Ovary (tissue), 9 donors: ENCODE data around the gene MAPK8. TPM values are rescaled to one million over a fixed set of nuclear protein-coding genes. Genes with fewer than 3 reads are reported as not detected.
A peak's percentile ranks its signal among the peaks of the same experiment; 100 is the strongest.

Experiments
- DNase-seq, 5 donors: peaks; one replicate each; pipeline ENCODE4 v3.0.0-alpha.2; 2019 to 2020
- H3K27ac ChIP-seq, 2 donors: fragments of 200-600 bp; one replicate each; pipeline versions ENCODE4 v1.5.1 to v1.8.0; 2019 to 2022
- H3K27me3 ChIP-seq: fragments of 200-600 bp; one replicate; pipeline ENCODE4 v1.8.0; 2022
- H3K36me3 ChIP-seq: fragments of 200-600 bp; sonication (generic); one replicate; pipeline ENCODE4 v1.5.1; 2019
- H3K4me1 ChIP-seq: one replicate; pipeline ENCODE4 v1.8.1; 2013; ENCODE audit warnings: mild to moderate bottlenecking, moderate library complexity; ENCODE audit not compliant: insufficient read depth
- H3K4me3 ChIP-seq: fragments of 200-600 bp; sonication (generic); one replicate; pipeline ENCODE4 v1.5.1; 2017
- H3K9me3 ChIP-seq, 2 donors: fragments of 200-600 bp in 1 of 2; sonication (generic) in 1 of 2; one replicate each; pipeline versions ENCODE4 v1.5.1 to v1.8.1; 2013 to 2019; ENCODE audit warnings: mild to moderate bottlenecking in 1 of 2, moderate library complexity in 1 of 2
- CTCF ChIP-seq, 3 donors: fragments of 450-650 bp in 2 of 3; fragments of 200-600 bp in 1 of 3; IDR thresholded peaks; one replicate each; pipeline versions ENCODE4 v1.5.1 to v1.8.0; 2016 to 2022; ENCODE audit warnings: antibody characterized with exemption in 3 of 3, mild to moderate bottlenecking in 1 of 3
- EP300 ChIP-seq: sonication (generic); formaldehyde crosslinking; IDR thresholded peaks from one replicate; pipeline ENCODE4 v1.6.1; 2017; ENCODE audit warnings: antibody characterized with exemption
- POLR2A ChIP-seq: fragments of 450-650 bp; IDR thresholded peaks from one replicate; pipeline ENCODE4 v1.6.1; 2017; ENCODE audit warnings: antibody characterized with exemption, mild to moderate bottlenecking, moderate library complexity
- WGBS, 3 donors: extraction: QIAGEN DNeasy Blood & Tissue Kit in 1 of 3; methylation state at CpG; one replicate each; pipeline versions ENCODE4 v1.1.5 to v1.1.7; 2013 to 2017; 5-methylcytosine and 5-hydroxymethylcytosine counted together
- intact Hi-C, 4 donors: fragments of 100-400 bp; cut with DNase I; formaldehyde crosslinking; loops; one replicate each; pipeline versions ENCODE4 v1.11.0 to v1.15.1; 2022 to 2023
- polyA plus RNA-seq, 2 donors: library from polyadenylated mRNA; stranded (reverse); fragments of 200-250 nt in 1 of 2; fragments of 350-450 nt in 1 of 2; fragmentation: Illumina TruSeq in 1 of 2; extraction: RNeasy Lipid Tissue Mini Kit (QIAGEN cat#74804) in 1 of 2; gene quantifications; one replicate each; pipeline ENCODE4 v1.2.3, GENCODE V29; 2013 to 2014
- total RNA-seq, 7 donors: library from RNA; depleted of rRNA in 2 of 7; stranded (reverse); fragments of >200 nt in 2 of 7; fragmentation: NEBNext Ultra II Directional in 3 of 7; extraction: Animal tissue kit (Norgen Biotek cat#: 25700) in 3 of 7; gene quantifications; one replicate each; pipeline versions ENCODE4 v1.1.0 to v1.2.4, GENCODE V29; 2016 to 2023
- donor health status: DM: no; HTN: no; CAD: no; lungs with moderate emphysema.
- donor health status: DM: no; HTN: no; CAD: no.
- donor health status: Bipolar disorder and iron deficiency.
- donor health status: DM: yes; HTN: yes; CAD: no.
- donor health status: DM: no; HTN: no; CAD: no.
- donor health status: DM: yes; HTN: yes; CAD: no.

The MAPK8 gene
- total and polyA plus RNA-seq, 9 donors = 21.9 to 110 (median 68.6) TPM

DNA sequence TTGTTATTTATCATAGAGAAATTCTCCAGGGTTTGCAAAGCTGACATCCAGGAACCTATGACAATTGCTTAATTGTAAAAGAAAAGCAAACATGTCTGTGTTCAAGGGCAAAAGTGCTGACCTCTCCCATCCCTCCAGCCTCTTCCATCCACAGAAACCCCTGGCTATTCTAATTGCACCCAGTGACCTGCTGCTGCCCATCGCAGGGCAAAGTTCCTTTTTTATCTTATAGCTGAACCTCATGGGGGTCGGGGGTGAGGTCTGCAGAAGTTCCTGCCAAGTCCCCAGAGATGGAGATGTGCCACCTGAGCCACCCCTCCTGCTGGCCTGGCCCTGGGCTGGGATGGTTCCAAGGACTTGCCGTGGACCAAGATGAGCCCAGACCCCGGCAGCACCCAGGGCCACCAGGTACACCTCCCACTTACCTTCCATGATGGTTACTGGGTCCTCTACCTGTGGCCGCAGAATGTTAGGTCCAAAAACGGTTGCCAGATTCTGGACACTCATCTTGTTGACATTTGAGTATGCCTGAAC is 146.5 kb downstream of the MAPK8 start:
- intact Hi-C loops = no loop called here
- Histone ChIP-seq H3K4me3 (no peak overlapping the region), H3K27ac (no peak overlapping the region), H3K27me3 (no peaks in the 10 kb centered on the region), H3K9me3 (no peaks in the 10 kb centered on the region), H3K4me1 (peaks cover 24% of the 10 kb centered on the region), H3K36me3 (no peaks in the 10 kb centered on the region)
- 82 to 89% (median 83%) methylated on average over 6 of the region's 6 CpGs for WGBS, 3 donors
- peak in 1 of 5 donors; percentile 22 for DNase-seq
- no peak for TF ChIP-seq CTCF (IDR thresholded peaks at IDR 0.05)
- no peak for TF ChIP-seq POLR2A
- TF ChIP-seq EP300 = no peak

GRCh38 chr10:48453451-48454301 is 147.2 kb downstream of the MAPK8 start:
- Histone ChIP-seq H3K27ac (no peak overlapping the region), H3K4me3 (no peak overlapping the region), H3K9me3 (no peaks in the 10 kb centered on the region), H3K4me1 (peaks cover 24% of the 10 kb centered on the region), H3K36me3 (no peaks in the 10 kb centered on the region), H3K27me3 (no peaks in the 10 kb centered on the region)
- TF ChIP-seq EP300 (no peak), CTCF (IDR thresholded peaks at IDR 0.05) (no peak), POLR2A (no peak)
- peak in 2 of 5 donors; percentile 18 to 25 for DNase-seq
- WGBS, 3 donors = 61 to 81% (median 64%) methylated on average over 19 of the region's 19 CpGs
- intact Hi-C loops = no loop called here

GRCh38 chr10:48454302-48455054 is 148.0 kb downstream of the MAPK8 start:
- H3K27me3 ChIP-seq = no peaks in the 10 kb centered on the region
- no peaks in the 10 kb centered on the region for H3K36me3 ChIP-seq
- WGBS, 3 donors = 37 to 59% (median 46%) methylated on average over 11 to 12 of the region's 12 CpGs
- no peaks in the 10 kb centered on the region for H3K9me3 ChIP-seq
- peak in 3 of 5 donors; percentile 35 to 55 (median 36) for DNase-seq
- H3K4me1 ChIP-seq = peaks cover 24% of the 10 kb centered on the region
- peak overlapping the region in 1 of 2 donors; percentile 10 for H3K27ac ChIP-seq
- no peak for TF ChIP-seq EP300
- no peak for TF ChIP-seq CTCF (IDR thresholded peaks at IDR 0.05)
- no peak for TF ChIP-seq POLR2A
- H3K4me3 ChIP-seq = no peak overlapping the region
- intact Hi-C loops = no loop called here

DNA sequence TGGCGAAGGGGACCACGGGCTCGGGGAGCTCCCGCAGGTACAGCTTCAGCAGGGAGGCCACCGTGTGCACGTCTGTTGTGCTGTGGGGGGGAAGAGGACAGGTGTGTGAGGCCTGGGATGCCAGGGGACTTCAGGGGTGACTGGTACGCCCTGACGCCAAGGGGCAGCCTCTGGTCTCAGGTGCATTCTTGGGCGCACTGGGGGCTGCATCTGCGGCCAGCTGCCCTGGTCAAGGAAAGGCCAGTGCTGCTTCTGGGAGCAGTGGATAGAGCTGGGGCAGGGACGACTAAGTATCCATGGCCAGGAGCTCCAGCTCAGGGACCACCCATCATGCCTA is 148.5 kb downstream of the MAPK8 start:
- H3K9me3 ChIP-seq = no peaks in the 10 kb centered on the region
- TF ChIP-seq POLR2A (no peak), EP300 (no peak), CTCF (IDR thresholded peaks at IDR 0.05) (no peak)
- intact Hi-C loops = no loop called here
- WGBS, 3 donors = 80 to 89% (median 84%) methylated on average over 11 of the region's 11 CpGs
- H3K27ac ChIP-seq = peak overlapping the region in 1 of 2 donors; percentile 10
- peaks cover 24% of the 10 kb centered on the region for H3K4me1 ChIP-seq
- no peak overlapping the region for H3K4me3 ChIP-seq
- DNase-seq = peak in 1 of 5 donors; percentile 24
- H3K36me3 ChIP-seq = no peaks in the 10 kb centered on the region
- H3K27me3 ChIP-seq = no peaks in the 10 kb centered on the region
